Iris pigment epithelial cell (primary cell): ENCODE data around the gene KIF21A.

Experiments
- DNase-seq: peaks from one replicate; pipeline ENCODE4 v3.0.0-alpha.2; 2011; ENCODE audit warnings: low read depth

The KIF21A gene

GRCh38 chr12:39431002-39431796 is 11.7 kb downstream of the KIF21A start:
- DNase-seq = no peak

DNA sequence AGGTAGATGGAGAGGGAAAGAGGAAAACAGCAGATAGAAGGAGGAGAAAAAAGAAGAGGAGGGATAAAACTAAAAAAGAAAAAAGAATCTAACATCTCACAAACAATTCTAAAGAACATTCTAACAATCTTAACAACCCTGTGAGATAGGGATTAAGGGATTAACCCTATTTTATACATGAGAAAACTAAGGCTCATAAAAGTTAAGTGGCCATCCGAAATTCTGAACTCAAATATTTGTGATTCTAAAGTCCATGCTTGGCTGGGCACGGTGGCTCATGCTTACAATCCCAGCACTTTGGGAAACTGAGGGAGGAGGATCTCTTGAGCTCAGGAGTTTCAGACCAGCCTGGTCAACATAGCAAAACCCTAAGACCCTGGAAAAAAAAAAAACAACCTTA is 13.1 kb downstream of the KIF21A start:
- DNase-seq = no peak

DNA sequence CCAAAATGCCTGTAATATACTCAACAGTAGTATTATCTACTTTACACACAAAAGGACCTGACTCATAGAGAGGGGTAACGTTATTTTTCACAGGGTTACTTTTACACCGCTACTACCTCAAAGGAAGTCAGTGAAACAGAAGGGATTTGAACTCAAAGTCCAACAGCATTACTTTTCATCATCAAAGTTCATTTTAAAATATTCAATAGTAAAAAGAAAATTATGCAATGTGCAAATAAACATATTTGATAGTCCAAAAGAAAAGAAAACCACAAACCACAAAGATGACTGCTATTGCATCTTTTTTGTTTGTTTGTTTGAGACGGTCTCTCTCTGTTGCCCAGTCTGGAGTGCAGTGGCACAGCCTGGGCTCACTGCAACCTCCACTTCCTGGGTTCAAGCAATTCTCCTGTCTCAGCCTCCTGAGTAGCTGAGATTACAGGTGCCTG is 15.5 kb downstream of the KIF21A start:
- DNase-seq = peak; percentile 62

- peak; percentile 81 for DNase-seq
Measured at GRCh38 chr12:39426636-39427240, 16.2 kb downstream of the KIF21A start.

- DNase-seq = no peak
Measured at GRCh38 chr12:39420043-39420442, 22.9 kb downstream of the KIF21A start.

GRCh38 chr12:39419471-39419870 is 23.4 kb downstream of the KIF21A start:
- DNase-seq = no peak

- peak; percentile 12 for DNase-seq
Measured at GRCh38 chr12:39417916-39418315, 25.0 kb downstream of the KIF21A start.

DNA sequence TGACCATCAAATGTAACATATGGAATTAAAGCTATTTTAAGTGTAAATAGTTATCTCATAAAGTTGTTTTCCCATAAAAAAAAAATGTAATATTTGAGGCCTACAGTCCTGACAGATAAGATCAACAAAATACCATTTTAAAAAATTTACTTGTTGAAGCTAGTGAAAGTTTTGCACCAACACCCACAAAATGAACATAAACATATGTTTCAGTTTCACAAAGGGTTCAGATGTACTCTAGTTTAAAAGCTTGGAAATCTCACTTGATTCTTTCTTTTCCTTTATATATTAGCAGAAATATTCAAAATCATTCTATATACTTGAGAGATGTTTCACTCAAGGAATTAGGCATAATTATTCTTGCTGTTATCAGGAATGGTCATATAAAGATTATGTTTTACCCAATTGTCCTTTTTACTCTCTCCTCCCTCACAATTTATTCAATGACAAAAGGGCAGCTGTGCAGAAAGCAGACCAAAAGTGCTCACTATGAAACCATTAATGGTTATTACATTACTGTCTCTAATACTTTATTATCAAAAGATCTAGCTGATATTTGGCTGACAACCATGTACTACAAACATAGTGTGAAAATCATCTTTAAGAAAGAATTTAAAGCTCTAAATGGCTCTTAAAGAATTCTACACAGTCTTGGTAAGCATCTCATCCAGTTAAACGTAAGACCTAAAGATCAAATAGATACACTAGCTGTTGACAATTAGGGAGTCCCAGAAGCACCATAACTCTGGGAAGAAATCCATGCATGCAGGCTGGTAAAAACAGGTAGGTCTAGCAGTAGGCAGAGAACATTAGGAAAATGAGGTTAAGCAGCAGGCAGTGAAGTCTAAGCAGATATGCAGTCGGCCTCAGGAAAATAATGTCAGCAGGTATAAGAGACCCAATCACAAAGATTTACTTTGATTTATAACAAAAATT is 28.8 kb downstream of the KIF21A start:
- DNase-seq = no peak

DNA sequence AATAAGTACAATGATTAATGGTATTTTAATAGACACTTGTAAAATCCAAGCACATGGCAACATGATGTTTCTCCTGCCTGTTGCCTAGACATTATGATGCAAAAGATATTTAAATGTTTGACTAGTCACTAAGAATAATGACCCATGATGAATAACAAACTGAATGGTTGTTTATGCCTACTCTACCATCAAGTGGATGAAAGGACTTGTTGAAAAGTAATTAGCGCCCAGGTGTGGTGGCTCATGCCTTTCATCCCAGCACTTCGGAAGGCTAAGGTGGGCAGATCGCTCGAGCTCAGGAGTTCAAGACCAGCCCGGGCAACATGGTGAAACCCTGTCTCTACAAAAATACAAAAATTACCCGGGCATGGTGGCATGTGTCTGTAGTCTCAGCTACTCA is 30.7 kb downstream of the KIF21A start:
- no peak for DNase-seq

GRCh38 chr12:39406262-39406661 is 36.7 kb downstream of the KIF21A start:
- DNase-seq = no peak

- no peak for DNase-seq
Measured at GRCh38 chr12:39405580-39405979, 37.3 kb downstream of the KIF21A start.

DNA sequence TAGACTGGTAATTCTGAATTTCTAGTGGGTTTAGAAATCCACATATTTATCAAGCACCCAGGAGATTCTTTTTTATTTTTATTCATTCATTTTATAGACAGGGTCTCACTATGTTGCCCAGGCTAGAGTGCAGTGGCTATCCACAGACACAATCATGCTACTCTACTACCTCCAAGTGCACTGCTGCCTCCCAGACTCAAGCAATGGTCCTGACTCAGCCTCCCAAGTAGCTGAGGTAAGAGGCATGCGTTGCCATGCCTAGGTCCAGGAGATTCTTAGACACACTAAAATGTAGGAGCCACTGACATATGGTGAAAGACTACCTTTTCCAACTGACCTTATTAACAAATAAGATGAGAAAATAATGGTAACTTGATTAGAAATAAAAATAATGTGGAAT is 38.9 kb downstream of the KIF21A start:
- no peak for DNase-seq

- DNase-seq = no peak
Measured at GRCh38 chr12:39403376-39403775, 39.5 kb downstream of the KIF21A start.

GRCh38 chr12:39402922-39403321 is 40.0 kb downstream of the KIF21A start:
- DNase-seq = peak; percentile 16

- peak; percentile 16 for DNase-seq
Measured at GRCh38 chr12:39401459-39401858, 41.5 kb downstream of the KIF21A start.

- no peak for DNase-seq
Measured at GRCh38 chr12:39395866-39396265, 47.1 kb downstream of the KIF21A start.

GRCh38 chr12:39393890-39394289 is 49.0 kb downstream of the KIF21A start:
- no peak for DNase-seq

DNA sequence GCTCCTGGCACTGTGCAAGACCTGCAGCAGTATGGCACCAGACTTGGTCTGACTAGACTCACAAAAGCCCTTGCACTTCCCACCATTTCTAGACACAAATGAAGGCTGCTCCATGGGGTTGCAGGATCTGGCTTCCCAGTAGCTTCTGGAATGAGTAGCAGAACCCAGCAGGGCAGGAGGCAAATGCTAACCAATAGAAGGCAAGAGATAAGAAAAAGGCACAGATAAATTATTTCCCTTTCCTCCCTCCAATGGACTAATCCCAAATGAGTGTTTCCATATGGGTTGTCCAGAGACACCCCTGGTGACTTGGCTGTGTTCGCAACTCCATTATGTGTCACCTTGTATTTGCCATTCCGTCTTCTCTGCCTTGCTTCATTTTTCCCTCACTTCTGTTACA is 49.7 kb downstream of the KIF21A start:
- DNase-seq = no peak

DNA sequence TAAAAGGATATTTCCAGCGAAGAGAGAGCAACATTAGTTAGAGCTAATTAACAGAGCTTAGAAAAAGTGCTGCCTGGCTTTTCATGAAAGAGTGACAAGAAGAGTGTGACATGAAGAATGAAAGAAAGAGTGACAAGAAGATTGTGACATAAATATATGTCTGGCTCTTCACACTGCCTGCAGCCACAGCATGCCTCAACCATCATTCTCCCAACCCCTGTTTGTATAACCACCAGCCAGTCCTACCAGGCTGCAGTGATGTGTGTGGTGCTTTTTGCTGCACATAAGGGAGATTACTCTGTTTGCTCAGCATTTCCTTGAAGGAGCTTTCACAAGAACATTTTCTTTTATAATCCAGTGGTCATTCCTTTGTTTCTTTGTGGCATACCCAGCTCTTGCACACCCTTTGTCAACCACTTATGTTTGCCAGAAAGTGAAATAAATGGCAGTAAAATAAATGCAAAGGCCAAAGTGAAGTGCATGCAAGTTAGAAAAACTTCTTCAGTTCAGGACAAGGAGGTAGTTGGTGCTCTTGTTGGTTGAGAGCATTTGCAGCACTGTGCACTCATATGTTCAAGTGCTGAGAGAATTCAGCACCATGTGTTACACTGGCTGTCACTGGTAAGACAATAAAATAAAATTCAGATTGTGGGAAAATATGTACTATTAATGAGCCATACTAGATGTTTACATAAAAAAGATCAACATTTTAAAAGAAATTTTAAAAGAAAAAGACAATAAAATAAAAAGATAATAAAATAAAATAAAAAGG is 50.6 kb downstream of the KIF21A start:
- no peak for DNase-seq

- DNase-seq = no peak
Measured at GRCh38 chr12:39390752-39391151, 52.2 kb downstream of the KIF21A start.

DNA sequence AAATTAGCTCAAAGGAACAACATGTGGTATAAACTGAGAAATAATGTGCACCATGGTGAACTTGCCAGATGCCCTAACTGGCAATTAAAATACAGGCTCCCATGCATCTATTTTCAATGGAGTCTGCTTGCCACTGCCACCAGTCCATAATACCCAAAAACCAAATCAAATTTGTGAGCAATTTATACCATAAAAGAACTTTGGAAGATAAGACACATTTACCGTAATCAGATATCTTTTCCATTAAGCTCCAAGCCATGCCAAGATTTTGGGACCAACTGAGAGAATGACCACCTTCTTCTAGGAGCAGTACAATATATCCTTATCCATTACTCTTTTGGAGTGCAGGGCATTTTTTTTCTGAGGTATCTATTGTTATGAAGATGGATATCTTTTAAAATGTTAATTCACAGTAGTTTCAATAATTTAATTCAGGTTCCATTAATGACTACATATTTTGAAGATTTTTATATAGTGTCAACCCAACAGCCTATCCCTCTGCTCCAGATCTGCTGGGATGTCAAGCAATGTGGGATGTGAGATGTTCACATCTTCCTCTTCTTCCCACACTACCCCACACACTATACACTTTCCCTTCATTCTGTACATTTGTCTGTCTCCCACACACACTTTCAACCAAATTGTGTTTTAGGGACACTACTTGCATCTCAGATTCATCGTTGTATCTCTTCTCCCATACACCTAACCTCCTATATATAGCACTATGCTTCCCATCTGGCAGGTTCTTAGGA is 53.3 kb downstream of the KIF21A start:
- no peak for DNase-seq
